NCI-H2107 treated with DMSO at 0.1 percent for 48 hours (cell line): ENCODE data around the gene S100A1.

Source experiments
- DNase-seq: peaks from one replicate; lab custom pipeline; 2025; ENCODE audit not compliant: unreplicated experiment; lab: John Stamatoyannopoulos, UW

The S100A1 gene

DNA sequence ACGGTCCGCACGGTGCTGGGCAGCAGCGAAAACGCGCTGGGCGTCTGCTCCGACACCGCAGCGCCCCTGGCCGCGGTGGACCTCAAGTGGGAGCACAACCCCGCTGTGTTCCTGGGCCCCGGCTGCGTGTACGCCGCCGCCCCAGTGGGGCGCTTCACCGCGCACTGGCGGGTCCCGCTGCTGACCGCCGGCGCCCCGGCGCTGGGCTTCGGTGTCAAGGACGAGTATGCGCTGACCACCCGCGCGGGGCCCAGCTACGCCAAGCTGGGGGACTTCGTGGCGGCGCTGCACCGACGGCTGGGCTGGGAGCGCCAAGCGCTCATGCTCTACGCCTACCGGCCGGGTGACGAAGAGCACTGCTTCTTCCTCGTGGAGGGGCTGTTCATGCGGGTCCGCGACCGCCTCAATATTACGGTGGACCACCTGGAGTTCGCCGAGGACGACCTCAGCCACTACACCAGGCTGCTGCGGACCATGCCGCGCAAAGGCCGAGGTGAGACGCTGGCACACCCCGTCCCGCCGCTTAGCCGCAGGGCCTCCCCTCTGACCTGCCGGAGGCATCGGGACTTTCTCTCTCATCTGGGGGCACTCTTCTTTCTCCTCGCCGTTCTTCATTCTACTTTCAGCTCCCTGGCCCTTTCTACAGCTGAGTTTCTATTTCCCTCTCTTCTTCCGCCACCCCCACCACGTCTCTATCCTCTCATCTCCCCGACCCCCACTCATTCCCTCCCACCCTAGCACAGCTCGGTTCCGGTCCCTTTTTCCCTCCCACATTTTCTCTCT is 51.3 kb downstream of the S100A1 start:
- DNase-seq = no peak

- DNase-seq = no peak
Observed at GRCh38 chr1:153680120-153680403, 51.8 kb downstream of the S100A1 start.
